ENCODE data around the gene SEC14L6.

DNA sequence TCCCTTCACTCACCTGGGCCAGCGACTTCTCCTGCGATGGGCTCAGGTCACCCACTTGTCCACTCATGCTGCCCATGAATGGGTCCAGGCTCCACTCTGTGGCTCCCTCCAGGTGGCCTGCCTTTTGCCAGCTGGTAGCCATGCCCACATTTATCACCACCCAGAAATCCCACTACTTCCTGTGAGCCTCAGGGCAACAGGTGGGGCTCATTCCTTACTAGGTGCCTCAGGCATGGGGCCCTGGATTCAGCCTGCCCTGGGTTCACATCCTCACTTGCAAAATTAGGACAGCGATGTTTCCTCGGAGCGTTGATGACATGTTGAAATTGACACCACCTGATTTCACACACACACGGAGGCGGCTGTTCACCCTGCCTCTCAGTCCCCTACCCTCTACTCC, at the start of gene SEC14L6:
- TF ChIP-seq, protein P1, sequence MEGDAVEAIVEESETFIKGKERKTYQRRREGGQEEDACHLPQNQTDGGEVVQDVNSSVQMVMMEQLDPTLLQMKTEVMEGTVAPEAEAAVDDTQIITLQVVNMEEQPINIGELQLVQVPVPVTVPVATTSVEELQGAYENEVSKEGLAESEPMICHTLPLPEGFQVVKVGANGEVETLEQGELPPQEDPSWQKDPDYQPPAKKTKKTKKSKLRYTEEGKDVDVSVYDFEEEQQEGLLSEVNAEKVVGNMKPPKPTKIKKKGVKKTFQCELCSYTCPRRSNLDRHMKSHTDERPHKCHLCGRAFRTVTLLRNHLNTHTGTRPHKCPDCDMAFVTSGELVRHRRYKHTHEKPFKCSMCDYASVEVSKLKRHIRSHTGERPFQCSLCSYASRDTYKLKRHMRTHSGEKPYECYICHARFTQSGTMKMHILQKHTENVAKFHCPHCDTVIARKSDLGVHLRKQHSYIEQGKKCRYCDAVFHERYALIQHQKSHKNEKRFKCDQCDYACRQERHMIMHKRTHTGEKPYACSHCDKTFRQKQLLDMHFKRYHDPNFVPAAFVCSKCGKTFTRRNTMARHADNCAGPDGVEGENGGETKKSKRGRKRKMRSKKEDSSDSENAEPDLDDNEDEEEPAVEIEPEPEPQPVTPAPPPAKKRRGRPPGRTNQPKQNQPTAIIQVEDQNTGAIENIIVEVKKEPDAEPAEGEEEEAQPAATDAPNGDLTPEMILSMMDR (IDR thresholded peaks at IDR 0.05) = no peak
- TF ChIP-seq POLR2AphosphoS5 (IDR thresholded peaks at IDR 0.05; ENCODE audit: low read depth, low read length) = no peak
- TF ChIP-seq TCF7L2 (IDR thresholded peaks at IDR 0.05; ENCODE audit: low read depth, low read length) = no peak
- TF ChIP-seq, protein P2, sequence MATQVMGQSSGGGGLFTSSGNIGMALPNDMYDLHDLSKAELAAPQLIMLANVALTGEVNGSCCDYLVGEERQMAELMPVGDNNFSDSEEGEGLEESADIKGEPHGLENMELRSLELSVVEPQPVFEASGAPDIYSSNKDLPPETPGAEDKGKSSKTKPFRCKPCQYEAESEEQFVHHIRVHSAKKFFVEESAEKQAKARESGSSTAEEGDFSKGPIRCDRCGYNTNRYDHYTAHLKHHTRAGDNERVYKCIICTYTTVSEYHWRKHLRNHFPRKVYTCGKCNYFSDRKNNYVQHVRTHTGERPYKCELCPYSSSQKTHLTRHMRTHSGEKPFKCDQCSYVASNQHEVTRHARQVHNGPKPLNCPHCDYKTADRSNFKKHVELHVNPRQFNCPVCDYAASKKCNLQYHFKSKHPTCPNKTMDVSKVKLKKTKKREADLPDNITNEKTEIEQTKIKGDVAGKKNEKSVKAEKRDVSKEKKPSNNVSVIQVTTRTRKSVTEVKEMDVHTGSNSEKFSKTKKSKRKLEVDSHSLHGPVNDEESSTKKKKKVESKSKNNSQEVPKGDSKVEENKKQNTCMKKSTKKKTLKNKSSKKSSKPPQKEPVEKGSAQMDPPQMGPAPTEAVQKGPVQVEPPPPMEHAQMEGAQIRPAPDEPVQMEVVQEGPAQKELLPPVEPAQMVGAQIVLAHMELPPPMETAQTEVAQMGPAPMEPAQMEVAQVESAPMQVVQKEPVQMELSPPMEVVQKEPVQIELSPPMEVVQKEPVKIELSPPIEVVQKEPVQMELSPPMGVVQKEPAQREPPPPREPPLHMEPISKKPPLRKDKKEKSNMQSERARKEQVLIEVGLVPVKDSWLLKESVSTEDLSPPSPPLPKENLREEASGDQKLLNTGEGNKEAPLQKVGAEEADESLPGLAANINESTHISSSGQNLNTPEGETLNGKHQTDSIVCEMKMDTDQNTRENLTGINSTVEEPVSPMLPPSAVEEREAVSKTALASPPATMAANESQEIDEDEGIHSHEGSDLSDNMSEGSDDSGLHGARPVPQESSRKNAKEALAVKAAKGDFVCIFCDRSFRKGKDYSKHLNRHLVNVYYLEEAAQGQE (IDR thresholded peaks at IDR 0.05; ENCODE audit: insufficient read depth in 1 of 2, low read depth in 2 of 2, low read length in 1 of 2) = no peak

Measured in Panc1 (cell line).